ENCODE data around the gene TCF7L2. TPM values are rescaled to one million over a fixed set of nuclear protein-coding genes. Genes with fewer than 3 reads are reported as not detected.
A peak's percentile ranks its signal among the peaks of the same experiment; 100 is the strongest.

Gene TCF7L2
- total RNA-seq, 4 donors from 2014 or later = 4.0 to 13.2 (median 6.4) TPM

GRCh38 chr10:113086282-113086681 is 136.2 kb downstream of the TCF7L2 start:
- TF ChIP-seq CTCF (IDR thresholded peaks at IDR 0.05) = no peak
- no peak for TF ChIP-seq POLR2A (IDR thresholded peaks at IDR 0.05)
- DNase-seq = no peak
- Histone ChIP-seq H3K36me3 (peaks cover 0 to 19% (median 0%) of the 10 kb centered on the region in 3 donors), H3K27ac (peak overlapping the region in 1 of 4 donors; percentile 72), H3K4me1 (peaks cover 0 to 23% (median 13%) of the 10 kb centered on the region in 3 donors), H3K4me3 (no peak overlapping the region), H3K27me3 (no peaks in the 10 kb centered on the region), H3K9me3 (no peaks in the 10 kb centered on the region)
- intact Hi-C loops (cut with DNase I) = no loop called here

GRCh38 chr10:113087165-113088029 is 137.3 kb downstream of the TCF7L2 start:
- TF ChIP-seq CTCF (IDR thresholded peaks at IDR 0.05) = no peak
- no peak for TF ChIP-seq POLR2A (IDR thresholded peaks at IDR 0.05)

GRCh38 chr10:113088194-113088593 is 138.1 kb downstream of the TCF7L2 start:
- Histone ChIP-seq H3K36me3 (peaks cover 0 to 30% (median 0%) of the 10 kb centered on the region in 3 donors), H3K9me3 (no peaks in the 10 kb centered on the region), H3K4me3 (no peak overlapping the region), H3K4me1 (peaks cover 0 to 32% (median 17%) of the 10 kb centered on the region in 3 donors), H3K27me3 (no peaks in the 10 kb centered on the region), H3K27ac (no peak overlapping the region)
- intact Hi-C loops (cut with DNase I) = no loop called here
- DNase-seq = no peak
- TF ChIP-seq POLR2A (IDR thresholded peaks at IDR 0.05) (no peak), CTCF (IDR thresholded peaks at IDR 0.05) (no peak)
- 90 to 96% methylated on average over 2 of the region's 2 CpGs for WGBS, 2 donors

More at GRCh38 chr10:113087165-113088029, 137.3 kb downstream of the TCF7L2 start:
- H3K4me1 ChIP-seq = peaks cover 0 to 24% (median 13%) of the 10 kb centered on the region in 3 donors
- WGBS, 2 donors = 36 to 39% methylated on average over 9 of the region's 9 CpGs
- no peaks in the 10 kb centered on the region for H3K9me3 ChIP-seq
- no peak for DNase-seq
- H3K36me3 ChIP-seq = peaks cover 0 to 30% (median 0%) of the 10 kb centered on the region in 3 donors
- intact Hi-C loops (cut with DNase I) = no loop called here
- H3K27me3 ChIP-seq = no peaks in the 10 kb centered on the region
- no peak overlapping the region for H3K4me3 ChIP-seq
- H3K27ac ChIP-seq = peak overlapping the region in 2 of 4 donors; percentile 66 to 72

GRCh38 chr10:113089551-113089950 is 139.5 kb downstream of the TCF7L2 start:
- H3K4me3 ChIP-seq = no peak overlapping the region
- no peak for DNase-seq
- H3K27me3 ChIP-seq = no peaks in the 10 kb centered on the region
- TF ChIP-seq CTCF (IDR thresholded peaks at IDR 0.05) = no peak
- no peak for TF ChIP-seq POLR2A (IDR thresholded peaks at IDR 0.05)
- peaks cover 0 to 45% (median 26%) of the 10 kb centered on the region in 3 donors for H3K4me1 ChIP-seq
- no peaks in the 10 kb centered on the region for H3K9me3 ChIP-seq
- 78% methylated on average over 4 to 8 of the region's 9 CpGs for WGBS, 2 donors
- no peak overlapping the region for H3K27ac ChIP-seq
- intact Hi-C loops (cut with DNase I) = no loop called here
- H3K36me3 ChIP-seq = peaks cover 0 to 30% (median 0%) of the 10 kb centered on the region in 3 donors

GRCh38 chr10:113091920-113092319 is 141.9 kb downstream of the TCF7L2 start:
- H3K4me1 ChIP-seq = peaks cover 0 to 58% (median 31%) of the 10 kb centered on the region in 3 donors
- H3K27ac ChIP-seq = no peak overlapping the region
- intact Hi-C loops (cut with DNase I) = no loop called here
- H3K9me3 ChIP-seq = no peaks in the 10 kb centered on the region
- no peaks in the 10 kb centered on the region for H3K27me3 ChIP-seq
- TF ChIP-seq CTCF (IDR thresholded peaks at IDR 0.05) = no peak
- no peak for TF ChIP-seq POLR2A (IDR thresholded peaks at IDR 0.05)
- H3K4me3 ChIP-seq = no peak overlapping the region
- no peak for DNase-seq
- 84% methylated on average over 4 of the region's 4 CpGs for WGBS, 2 donors
- peaks cover 0 to 44% (median 0%) of the 10 kb centered on the region in 3 donors for H3K36me3 ChIP-seq
